HCT116 (cell line): ENCODE results near the gene ZDHHC18. TPM values are rescaled to one million over a fixed set of nuclear protein-coding genes. Genes with fewer than 3 reads are reported as not detected.

Experiments
- ATAC-seq: fragments of 200-7000 bp; cut with Tn5 transposase; 2 replicates; pipeline ENCODE4 v1.9.1; 2020; ENCODE audit warnings: mild to moderate bottlenecking, moderate library complexity
- BruUV-seq: library from RNA; stranded (reverse); fragments of 400-500 nt; replicated peaks from 2 replicates; lab custom pipeline; 2021; lab: Mats Ljungman, UMichigan
- CTCF ChIA-PET: fragments of 300-600 bp; sonication (Branson Sonifier 250); formaldehyde crosslinking; loops from one replicate; lab custom pipeline; 2021; ENCODE audit warnings: antibody characterized with exemption; lab: Charles Lee
- POLR2A ChIA-PET: fragments of 300-600, 350-600 bp; sonication (Branson Sonifier 250); formaldehyde crosslinking; loops from one replicate; lab custom pipeline; 2021; ENCODE audit warnings: antibody characterized with exemption; lab: Charles Lee
- RAD21 ChIA-PET, 2 experiments: fragments of 300-600 bp; sonication (Branson Sonifier 250); formaldehyde crosslinking; loops; one replicate each; lab custom pipeline; 2023; ENCODE audit warnings: low total read pairs in 2 of 2; ENCODE audit not compliant: uncharacterized antibody in 2 of 2, unreplicated experiment in 2 of 2, low non-redundant PET in 1 of 2; lab: Charles Lee
- DNase-seq: peaks from one replicate; pipeline ENCODE4 v3.0.0-alpha.2; 2010; ENCODE audit warnings: low read depth, low spot score
- H2AFZ ChIP-seq: fragments of 200-600 bp; shearing (Covaris generic), sonication (generic); 2 replicates; pipeline ENCODE4 v1.6.1; 2017; ENCODE audit warnings: low read depth, mixed run types, mixed read lengths, antibody characterized with exemption, low read length; ENCODE audit not compliant: poor library complexity, severe bottlenecking
- H3K27ac ChIP-seq: 2 replicates; pipeline ENCODE4 v1.5.1; 2012; ENCODE audit warnings: low read depth, low read length
- H3K27me3 ChIP-seq: fragments of 200-600 bp; sonication (generic); 2 replicates; pipeline ENCODE4 v1.6.1; 2016; ENCODE audit warnings: mixed run types, low read length, mixed read lengths; ENCODE audit not compliant: insufficient read depth
- H3K36me3 ChIP-seq, 2 experiments: fragments of 200-500 bp in 1 of 2; fragments of 200-600 bp in 1 of 2; sonication (Bioruptor generic) in 1 of 2; sonication (generic) in 1 of 2; 2 replicates each; pipeline versions ENCODE4 v1.5.1 to v1.6.1; 2014 to 2016; ENCODE audit warnings: low read length in 2 of 2, inconsistent platforms in 1 of 2, mixed read lengths in 1 of 2, mixed run types in 1 of 2; ENCODE audit not compliant: insufficient read depth in 2 of 2, control insufficient read depth in 1 of 2
- H3K4me1 ChIP-seq, 2 experiments: fragments of 200-600 bp in 1 of 2; sonication (generic) in 1 of 2; 2 replicates each; pipeline versions ENCODE4 v1.5.1 to v1.6.1; 2012 to 2017; ENCODE audit warnings: low read length in 2 of 2, inconsistent platforms in 1 of 2, mild to moderate bottlenecking in 1 of 2, mixed read lengths in 1 of 2, mixed run types in 1 of 2, moderate library complexity in 1 of 2; ENCODE audit not compliant: insufficient read depth in 2 of 2, control insufficient read depth in 1 of 2
- H3K4me2 ChIP-seq: fragments of 200-600 bp; sonication (generic); 2 replicates; pipeline ENCODE4 v1.6.1; 2017; ENCODE audit warnings: mixed run types, low read length, mixed read lengths
- H3K4me3 ChIP-seq, 2 experiments: fragments of 200-600 bp in 1 of 2; sonication (generic) in 1 of 2; replicated peaks in 1 of 2; 2 replicates each; pipeline ENCODE4 v1.5.1; 2011 to 2016; ENCODE audit warnings: low read length in 2 of 2, control low read depth in 1 of 2, low read depth in 1 of 2, mild to moderate bottlenecking in 1 of 2, mixed read lengths in 1 of 2, mixed run types in 1 of 2
- H3K79me2 ChIP-seq: fragments of 200-600 bp; sonication (generic); 2 replicates; pipeline ENCODE4 v1.6.1; 2017; ENCODE audit warnings: mild to moderate bottlenecking, mixed run types, low read length, moderate library complexity, mixed read lengths; ENCODE audit not compliant: insufficient read depth
- H3K9ac ChIP-seq: fragments of 200-600 bp; sonication (generic); 2 replicates; pipeline ENCODE4 v1.6.1; 2016; ENCODE audit warnings: low read length, mixed read lengths
- H3K9me2 ChIP-seq: fragments of 200-600 bp; sonication (generic), shearing (Covaris generic); 2 replicates; pipeline ENCODE4 v1.6.1; 2017; ENCODE audit warnings: mixed run types, mild to moderate bottlenecking, moderate library complexity; ENCODE audit not compliant: insufficient read depth
- H3K9me3 ChIP-seq, 2 experiments: fragments of 200-500 bp in 1 of 2; fragments of 200-600 bp in 1 of 2; sonication (Bioruptor generic) in 1 of 2; sonication (generic) in 1 of 2; 2 replicates each; pipeline ENCODE4 v1.6.1; 2014 to 2017; ENCODE audit warnings: low read length in 2 of 2, mixed read lengths in 2 of 2, inconsistent platforms in 1 of 2, low read depth in 1 of 2, mild to moderate bottlenecking in 1 of 2, mixed run types in 1 of 2, moderate library complexity in 1 of 2; ENCODE audit not compliant: control insufficient read depth in 1 of 2, insufficient read depth in 1 of 2
- H4K20me1 ChIP-seq: fragments of 200-600 bp; sonication (generic), shearing (Covaris generic); 2 replicates; pipeline ENCODE4 v1.6.1; 2017; ENCODE audit warnings: mixed run types, mild to moderate bottlenecking, moderate library complexity; ENCODE audit not compliant: insufficient read depth
- CBX3 ChIP-seq: IDR thresholded peaks from 2 replicates; pipeline ENCODE4 v1.6.1; 2012; ENCODE audit warnings: low read depth
- CEBPB ChIP-seq: IDR thresholded peaks from 2 replicates; pipeline ENCODE4 v1.6.1; 2012; ENCODE audit warnings: low read depth
- EGR1 ChIP-seq: IDR thresholded peaks from 2 replicates; pipeline ENCODE4 v1.6.1; 2012; ENCODE audit warnings: low read depth
- FOSL1 ChIP-seq: IDR thresholded peaks from 2 replicates; pipeline ENCODE4 v1.6.1; 2012; ENCODE audit warnings: low read depth
- JUND ChIP-seq: IDR thresholded peaks from 2 replicates; pipeline ENCODE4 v1.6.1; 2012
- POLR2AphosphoS5 ChIP-seq: IDR thresholded peaks from 2 replicates; pipeline ENCODE4 v1.6.1; 2011; ENCODE audit warnings: mild to moderate bottlenecking, low read depth, low read length, moderate library complexity
- RAD21 ChIP-seq: IDR thresholded peaks from 2 replicates; pipeline ENCODE4 v1.6.1; 2012; ENCODE audit warnings: low read depth, mild to moderate bottlenecking
- SIN3A ChIP-seq: IDR thresholded peaks from 2 replicates; pipeline ENCODE4 v1.6.1; 2012; ENCODE audit warnings: low read depth
- SP1 ChIP-seq: IDR thresholded peaks from 2 replicates; pipeline ENCODE4 v1.6.1; 2012; ENCODE audit warnings: low read depth
- TCF7L2 ChIP-seq: IDR thresholded peaks from 2 replicates; pipeline ENCODE4 v1.7.0; 2011; ENCODE audit warnings: borderline replicate concordance, inconsistent platforms; ENCODE audit not compliant: insufficient read depth, insufficient read length; ENCODE audit errors: extremely low read depth
- YY1 ChIP-seq: IDR thresholded peaks from 2 replicates; pipeline ENCODE4 v1.6.1; 2011; ENCODE audit warnings: low read length, low read depth, moderate library complexity, mild to moderate bottlenecking; ENCODE audit not compliant: insufficient replicate concordance; ENCODE audit errors: extremely low read depth
- ZFX ChIP-seq: fragments of 450-650 bp; IDR thresholded peaks from 2 replicates; pipeline ENCODE4 v1.6.1; 2017
- intact Hi-C: fragments of 100-400 bp; cut with micrococcal nuclease; formaldehyde crosslinking; loops from 2 replicates; pipeline ENCODE4 v1.10.0; 2022
- total RNA-seq: library from RNA; stranded (reverse); gene quantifications from one replicate; pipeline ENCODE4 v1.2.1, GENCODE V29; 2021; ENCODE audit not compliant: unreplicated experiment
- TF ChIP-seq, protein P1 (sequence below): IDR thresholded peaks from 2 replicates; pipeline ENCODE4 v1.6.1; 2012; ENCODE audit warnings: low read depth
- TF ChIP-seq, protein P2 (sequence below): IDR thresholded peaks from 2 replicates; pipeline ENCODE4 v1.6.1; 2011; ENCODE audit warnings: mild to moderate bottlenecking, low read length, moderate library complexity; ENCODE audit not compliant: insufficient replicate concordance; ENCODE audit errors: extremely low read depth
- TF ChIP-seq, protein P3 (sequence below), 3 experiments: fragments of 200-600 bp in 1 of 3; sonication (generic) in 1 of 3; IDR thresholded peaks in 2 of 3; conservative IDR thresholded peaks in 1 of 3; 2 replicates each; pipeline ENCODE4 v1.5.1; 2012 to 2017; ENCODE audit warnings: low read depth in 2 of 3, low read length in 2 of 3, antibody characterized with exemption in 1 of 3, borderline replicate concordance in 1 of 3, control low read depth in 1 of 3, mild to moderate bottlenecking in 1 of 3, mixed read lengths in 1 of 3, mixed run types in 1 of 3, moderate library complexity in 1 of 3; ENCODE audit not compliant: insufficient read depth in 1 of 3
- TF ChIP-seq, protein P4 (sequence below): IDR thresholded peaks from 2 replicates; pipeline ENCODE4 v1.6.1; 2012
- TF ChIP-seq, protein P5 (sequence below): IDR thresholded peaks from 2 replicates; pipeline ENCODE4 v1.6.1; 2012

Gene ZDHHC18
- total RNA-seq, 1 experiment from 2014 or later, result 24.4 TPM

DNA sequence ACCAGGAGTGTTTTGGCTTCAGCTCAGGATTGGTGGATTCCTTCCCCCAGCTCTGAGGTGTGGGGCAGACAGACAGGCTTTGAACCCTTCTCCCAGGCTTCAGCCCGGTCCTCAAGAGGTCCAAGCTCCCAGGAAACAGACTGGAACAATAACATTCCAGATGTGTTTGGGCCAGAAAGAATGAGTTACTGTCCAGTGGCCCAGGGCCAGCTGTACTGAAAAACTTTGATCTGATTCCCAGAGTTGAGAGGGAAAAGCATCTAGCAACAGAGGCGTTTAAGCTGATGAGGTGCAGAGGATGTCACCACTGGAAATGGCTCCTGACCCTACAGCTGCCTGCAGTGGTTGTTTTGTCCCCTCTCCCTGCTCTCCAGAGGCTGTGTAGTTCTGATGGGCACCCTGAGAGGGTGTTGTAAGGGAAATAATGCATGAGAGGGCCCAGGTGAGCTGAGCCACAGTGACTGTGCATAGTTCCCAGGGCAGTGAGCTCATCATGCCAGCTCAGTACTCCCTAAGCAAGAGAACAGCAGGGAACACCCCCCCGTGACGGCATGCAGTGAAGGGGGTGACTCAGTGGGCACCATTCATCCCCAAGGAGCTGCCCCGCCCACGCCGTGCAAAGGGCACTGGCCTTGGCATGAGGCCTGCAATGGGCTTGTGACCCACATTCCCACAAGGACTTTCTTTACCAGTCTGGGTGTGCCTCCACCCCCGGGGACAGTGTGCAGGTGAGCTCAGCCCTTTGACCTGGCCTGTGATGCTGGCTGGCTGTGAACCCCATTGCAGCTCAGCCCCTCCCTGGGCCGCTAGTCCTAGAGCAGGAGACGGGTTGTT, 22.7 kb downstream of the ZDHHC18 start:
- peaks cover 11 to 36% of the 10 kb centered on the region in 2 experiments; a peak in 3 of 4 replicates for H3K36me3 ChIP-seq
- RAD21 ChIA-PET, result interaction anchor here (0.6 to 1.3 kb wide), 6 partner anchors 13 to 240 kb away, joined by 3 read pairs; no protein-coding TSS in a partner anchor
- peak overlapping the region; percentile 59 for H3K9ac ChIP-seq
- no peak overlapping the region for H2AFZ ChIP-seq
- peaks cover 3% of the 10 kb centered on the region; the same call in 1 of the 2 replicates for H3K79me2 ChIP-seq
- H3K4me1 ChIP-seq, result peaks cover 32 to 55% of the 10 kb centered on the region in 2 experiments
- ATAC-seq (peak; percentile 78), DNase-seq (peak; percentile 79)
- H3K27ac ChIP-seq, result peak overlapping the region; percentile 72
- H3K9me3 ChIP-seq, result no peaks in the 10 kb centered on the region
- intact Hi-C loops, result no loop called here
- H3K9me2 ChIP-seq, result no peaks in the 10 kb centered on the region
- CTCF ChIA-PET, result interaction anchor here (0.9 to 2.7 kb wide), 9 partner anchors 9 to 49 kb away, joined by 3 to 14 read pairs (median 5); partner anchors contain the start of gene GPN2
- H3K27me3 ChIP-seq, result no peaks in the 10 kb centered on the region
- H3K4me3 ChIP-seq, result no peak overlapping the region
- POLR2A ChIA-PET, result interaction anchor here (0.9 to 3.0 kb wide), 3 partner anchors 9 to 17 kb away, joined by 3 to 29 read pairs (median 4); partner anchors contain the start of gene SFN
- peak overlapping the region; percentile 65 for H3K4me2 ChIP-seq
- no peaks in the 10 kb centered on the region for H4K20me1 ChIP-seq
- BruUV-seq, result no TSS peak
- TF ChIP-seq ZFX (no peak), POLR2AphosphoS5 (no peak; the same call in 1 of the 2 replicates), EGR1 (peak; percentile 93), FOSL1 (peak; percentile 69), CEBPB (no peak), SP1 (peak; percentile 82), YY1 (no peak), SIN3A (no peak), TCF7L2 (no peak), JUND (peak; percentile 79), CBX3 (no peak; the same call in 1 of the 2 replicates), RAD21 (no peak; the same call in 1 of the 2 replicates)
- TF ChIP-seq, protein P1, sequence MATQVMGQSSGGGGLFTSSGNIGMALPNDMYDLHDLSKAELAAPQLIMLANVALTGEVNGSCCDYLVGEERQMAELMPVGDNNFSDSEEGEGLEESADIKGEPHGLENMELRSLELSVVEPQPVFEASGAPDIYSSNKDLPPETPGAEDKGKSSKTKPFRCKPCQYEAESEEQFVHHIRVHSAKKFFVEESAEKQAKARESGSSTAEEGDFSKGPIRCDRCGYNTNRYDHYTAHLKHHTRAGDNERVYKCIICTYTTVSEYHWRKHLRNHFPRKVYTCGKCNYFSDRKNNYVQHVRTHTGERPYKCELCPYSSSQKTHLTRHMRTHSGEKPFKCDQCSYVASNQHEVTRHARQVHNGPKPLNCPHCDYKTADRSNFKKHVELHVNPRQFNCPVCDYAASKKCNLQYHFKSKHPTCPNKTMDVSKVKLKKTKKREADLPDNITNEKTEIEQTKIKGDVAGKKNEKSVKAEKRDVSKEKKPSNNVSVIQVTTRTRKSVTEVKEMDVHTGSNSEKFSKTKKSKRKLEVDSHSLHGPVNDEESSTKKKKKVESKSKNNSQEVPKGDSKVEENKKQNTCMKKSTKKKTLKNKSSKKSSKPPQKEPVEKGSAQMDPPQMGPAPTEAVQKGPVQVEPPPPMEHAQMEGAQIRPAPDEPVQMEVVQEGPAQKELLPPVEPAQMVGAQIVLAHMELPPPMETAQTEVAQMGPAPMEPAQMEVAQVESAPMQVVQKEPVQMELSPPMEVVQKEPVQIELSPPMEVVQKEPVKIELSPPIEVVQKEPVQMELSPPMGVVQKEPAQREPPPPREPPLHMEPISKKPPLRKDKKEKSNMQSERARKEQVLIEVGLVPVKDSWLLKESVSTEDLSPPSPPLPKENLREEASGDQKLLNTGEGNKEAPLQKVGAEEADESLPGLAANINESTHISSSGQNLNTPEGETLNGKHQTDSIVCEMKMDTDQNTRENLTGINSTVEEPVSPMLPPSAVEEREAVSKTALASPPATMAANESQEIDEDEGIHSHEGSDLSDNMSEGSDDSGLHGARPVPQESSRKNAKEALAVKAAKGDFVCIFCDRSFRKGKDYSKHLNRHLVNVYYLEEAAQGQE, result no peak
- TF ChIP-seq, protein P2, sequence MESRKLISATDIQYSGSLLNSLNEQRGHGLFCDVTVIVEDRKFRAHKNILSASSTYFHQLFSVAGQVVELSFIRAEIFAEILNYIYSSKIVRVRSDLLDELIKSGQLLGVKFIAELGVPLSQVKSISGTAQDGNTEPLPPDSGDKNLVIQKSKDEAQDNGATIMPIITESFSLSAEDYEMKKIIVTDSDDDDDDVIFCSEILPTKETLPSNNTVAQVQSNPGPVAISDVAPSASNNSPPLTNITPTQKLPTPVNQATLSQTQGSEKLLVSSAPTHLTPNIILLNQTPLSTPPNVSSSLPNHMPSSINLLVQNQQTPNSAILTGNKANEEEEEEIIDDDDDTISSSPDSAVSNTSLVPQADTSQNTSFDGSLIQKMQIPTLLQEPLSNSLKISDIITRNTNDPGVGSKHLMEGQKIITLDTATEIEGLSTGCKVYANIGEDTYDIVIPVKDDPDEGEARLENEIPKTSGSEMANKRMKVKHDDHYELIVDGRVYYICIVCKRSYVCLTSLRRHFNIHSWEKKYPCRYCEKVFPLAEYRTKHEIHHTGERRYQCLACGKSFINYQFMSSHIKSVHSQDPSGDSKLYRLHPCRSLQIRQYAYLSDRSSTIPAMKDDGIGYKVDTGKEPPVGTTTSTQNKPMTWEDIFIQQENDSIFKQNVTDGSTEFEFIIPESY, result no peak
- TF ChIP-seq, protein P3, sequence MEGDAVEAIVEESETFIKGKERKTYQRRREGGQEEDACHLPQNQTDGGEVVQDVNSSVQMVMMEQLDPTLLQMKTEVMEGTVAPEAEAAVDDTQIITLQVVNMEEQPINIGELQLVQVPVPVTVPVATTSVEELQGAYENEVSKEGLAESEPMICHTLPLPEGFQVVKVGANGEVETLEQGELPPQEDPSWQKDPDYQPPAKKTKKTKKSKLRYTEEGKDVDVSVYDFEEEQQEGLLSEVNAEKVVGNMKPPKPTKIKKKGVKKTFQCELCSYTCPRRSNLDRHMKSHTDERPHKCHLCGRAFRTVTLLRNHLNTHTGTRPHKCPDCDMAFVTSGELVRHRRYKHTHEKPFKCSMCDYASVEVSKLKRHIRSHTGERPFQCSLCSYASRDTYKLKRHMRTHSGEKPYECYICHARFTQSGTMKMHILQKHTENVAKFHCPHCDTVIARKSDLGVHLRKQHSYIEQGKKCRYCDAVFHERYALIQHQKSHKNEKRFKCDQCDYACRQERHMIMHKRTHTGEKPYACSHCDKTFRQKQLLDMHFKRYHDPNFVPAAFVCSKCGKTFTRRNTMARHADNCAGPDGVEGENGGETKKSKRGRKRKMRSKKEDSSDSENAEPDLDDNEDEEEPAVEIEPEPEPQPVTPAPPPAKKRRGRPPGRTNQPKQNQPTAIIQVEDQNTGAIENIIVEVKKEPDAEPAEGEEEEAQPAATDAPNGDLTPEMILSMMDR (IDR thresholded peaks at IDR 0.05 in 2 of 3, conservative IDR thresholded peaks at IDR 0.05 in 1 of 3; ENCODE audit: borderline replicate concordance in 1 of 3, insufficient read depth in 1 of 3, low read depth in 2 of 3, low read length in 2 of 3), result no peak
- TF ChIP-seq, protein P4, sequence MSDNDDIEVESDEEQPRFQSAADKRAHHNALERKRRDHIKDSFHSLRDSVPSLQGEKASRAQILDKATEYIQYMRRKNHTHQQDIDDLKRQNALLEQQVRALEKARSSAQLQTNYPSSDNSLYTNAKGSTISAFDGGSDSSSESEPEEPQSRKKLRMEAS, result peak; percentile 76; the same call in 1 of the 2 replicates
- TF ChIP-seq, protein P5, sequence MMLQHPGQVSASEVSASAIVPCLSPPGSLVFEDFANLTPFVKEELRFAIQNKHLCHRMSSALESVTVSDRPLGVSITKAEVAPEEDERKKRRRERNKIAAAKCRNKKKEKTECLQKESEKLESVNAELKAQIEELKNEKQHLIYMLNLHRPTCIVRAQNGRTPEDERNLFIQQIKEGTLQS, result no peak; the same call in 1 of the 2 replicates
